Loucy (cell line): ENCODE measurements around the gene RAD51C.

Source experiments
- H2AFZ ChIP-seq: fragments of 200-600 bp; sonication (generic); 2 replicates; pipeline ENCODE4 v1.6.0; 2016; ENCODE audit warnings: antibody characterized with exemption, mild to moderate bottlenecking, low read length, moderate library complexity
- H3F3A ChIP-seq: fragments of 200-600 bp; 2 replicates; pipeline ENCODE4 v1.6.0; 2016; ENCODE audit warnings: antibody characterized with exemption, low read depth, mild to moderate bottlenecking
- H3K27me3 ChIP-seq: fragments of 200-600 bp; sonication (generic); 2 replicates; pipeline ENCODE4 v1.6.1; 2014; ENCODE audit warnings: low read length, mild to moderate bottlenecking; ENCODE audit not compliant: insufficient read depth, poor library complexity, severe bottlenecking
- H3K36me3 ChIP-seq: fragments of 200-600 bp; sonication (generic); 2 replicates; pipeline ENCODE4 v1.6.1; 2016; ENCODE audit warnings: low read length; ENCODE audit not compliant: insufficient read depth
- H3K4me1 ChIP-seq: fragments of 200-600 bp; sonication (generic); 2 replicates; pipeline ENCODE4 v1.5.1; 2014; ENCODE audit warnings: low read length, mild to moderate bottlenecking; ENCODE audit not compliant: insufficient read depth, poor library complexity, severe bottlenecking
- H3K4me2 ChIP-seq: fragments of 200-600 bp; sonication (generic); 2 replicates; pipeline ENCODE4 v1.6.0; 2014; ENCODE audit warnings: antibody characterized with exemption, low read length, low read depth, mild to moderate bottlenecking; ENCODE audit not compliant: poor library complexity, severe bottlenecking
- H3K4me3 ChIP-seq: fragments of 200-600 bp; sonication (generic); 2 replicates; pipeline ENCODE4 v1.5.1; 2014; ENCODE audit warnings: low read length, mild to moderate bottlenecking, mixed read lengths; ENCODE audit not compliant: poor library complexity, severe bottlenecking
- H3K79me2 ChIP-seq: fragments of 200-600 bp; sonication (generic); 2 replicates; pipeline ENCODE4 v1.6.1; 2014; ENCODE audit warnings: low read length; ENCODE audit not compliant: insufficient read depth
- H3K9ac ChIP-seq: fragments of 200-600 bp; sonication (generic); 2 replicates; pipeline ENCODE4 v1.6.0; 2014; ENCODE audit warnings: mild to moderate bottlenecking, low read depth, low read length, moderate library complexity; ENCODE audit not compliant: poor library complexity, severe bottlenecking
- H3K9me2 ChIP-seq: fragments of 200-600 bp; sonication (generic); replicated peaks from 2 replicates; pipeline ENCODE4 v1.6.1; 2016; ENCODE audit warnings: low read depth, low read length, mixed read lengths
- H3K9me3 ChIP-seq: fragments of 200-600 bp; sonication (generic); 2 replicates; pipeline ENCODE4 v1.6.1; 2014; ENCODE audit warnings: mild to moderate bottlenecking, antibody characterized with exemption, low read length, low read depth; ENCODE audit not compliant: insufficient read depth
- H4K20me1 ChIP-seq: fragments of 200-600 bp; sonication (generic); 2 replicates; pipeline ENCODE4 v1.6.0; 2014; ENCODE audit warnings: antibody characterized with exemption, low read length, mild to moderate bottlenecking; ENCODE audit not compliant: insufficient read depth, poor library complexity, severe bottlenecking
- EZH2phosphoT487 ChIP-seq: fragments of 200-600 bp; IDR thresholded peaks from 2 replicates; pipeline ENCODE4 v1.6.1; 2018; ENCODE audit warnings: antibody characterized with exemption, mild to moderate bottlenecking, moderate library complexity, borderline replicate concordance
- TF ChIP-seq, protein P1 (sequence below): fragments of 200-600 bp; sonication (generic); conservative IDR thresholded peaks from 2 replicates; pipeline ENCODE4 v1.5.1; 2014; ENCODE audit warnings: mild to moderate bottlenecking, antibody characterized with exemption, low read length

Gene RAD51C

GRCh38 chr17:58699771-58700170 is 7.4 kb downstream of the RAD51C start:
- Histone ChIP-seq H3K9me3 (no peaks in the 10 kb centered on the region), H3K27me3 (no peaks in the 10 kb centered on the region), H3K9ac (no peak overlapping the region), H3K36me3 (0 out of 2 replicates have a peak, but pooled peaks cover 5% of the 10 kb centered on the region), H2AFZ (no peak overlapping the region), H3F3A (no peaks in the 10 kb centered on the region), H3K79me2 (peaks cover 12% of the 10 kb centered on the region), H3K9me2 (no peaks in the 10 kb centered on the region), H3K4me3 (no peak overlapping the region), H3K4me1 (peaks cover 7% of the 10 kb centered on the region), H3K4me2 (no peak overlapping the region), H4K20me1 (no peaks in the 10 kb centered on the region)
- TF ChIP-seq, protein P1, sequence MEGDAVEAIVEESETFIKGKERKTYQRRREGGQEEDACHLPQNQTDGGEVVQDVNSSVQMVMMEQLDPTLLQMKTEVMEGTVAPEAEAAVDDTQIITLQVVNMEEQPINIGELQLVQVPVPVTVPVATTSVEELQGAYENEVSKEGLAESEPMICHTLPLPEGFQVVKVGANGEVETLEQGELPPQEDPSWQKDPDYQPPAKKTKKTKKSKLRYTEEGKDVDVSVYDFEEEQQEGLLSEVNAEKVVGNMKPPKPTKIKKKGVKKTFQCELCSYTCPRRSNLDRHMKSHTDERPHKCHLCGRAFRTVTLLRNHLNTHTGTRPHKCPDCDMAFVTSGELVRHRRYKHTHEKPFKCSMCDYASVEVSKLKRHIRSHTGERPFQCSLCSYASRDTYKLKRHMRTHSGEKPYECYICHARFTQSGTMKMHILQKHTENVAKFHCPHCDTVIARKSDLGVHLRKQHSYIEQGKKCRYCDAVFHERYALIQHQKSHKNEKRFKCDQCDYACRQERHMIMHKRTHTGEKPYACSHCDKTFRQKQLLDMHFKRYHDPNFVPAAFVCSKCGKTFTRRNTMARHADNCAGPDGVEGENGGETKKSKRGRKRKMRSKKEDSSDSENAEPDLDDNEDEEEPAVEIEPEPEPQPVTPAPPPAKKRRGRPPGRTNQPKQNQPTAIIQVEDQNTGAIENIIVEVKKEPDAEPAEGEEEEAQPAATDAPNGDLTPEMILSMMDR = no peak
- TF ChIP-seq EZH2phosphoT487 = no peak

DNA sequence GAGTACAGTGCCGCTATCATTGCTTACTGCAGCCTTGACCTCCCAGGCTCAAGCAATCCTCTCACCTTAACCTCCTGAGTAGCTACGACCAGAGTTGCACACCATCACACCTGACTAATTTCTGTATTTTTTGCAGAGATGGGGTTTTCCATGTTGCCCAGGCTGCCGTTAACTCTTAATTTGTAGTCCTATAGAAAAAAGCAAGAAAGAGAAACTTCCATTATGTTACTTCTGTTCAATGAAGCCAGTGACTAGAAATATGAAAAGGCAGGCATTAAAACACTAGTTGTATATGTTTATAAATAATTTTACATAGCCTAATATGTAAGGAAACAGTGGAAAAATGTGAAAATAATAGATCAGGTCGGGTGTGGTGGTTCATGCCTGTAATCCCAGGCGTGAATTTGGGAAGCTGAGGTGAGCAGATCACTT is 9.7 kb downstream of the RAD51C start:
- no peak overlapping the region for H2AFZ ChIP-seq
- H3F3A ChIP-seq = no peaks in the 10 kb centered on the region
- H3K9me2 ChIP-seq = no peaks in the 10 kb centered on the region
- no peak overlapping the region for H3K9ac ChIP-seq
- H3K36me3 ChIP-seq = 0 out of 2 replicates have a peak, but pooled peaks cover 5% of the 10 kb centered on the region
- no peaks in the 10 kb centered on the region for H3K27me3 ChIP-seq
- H3K9me3 ChIP-seq = no peaks in the 10 kb centered on the region
- no peaks in the 10 kb centered on the region for H3K79me2 ChIP-seq
- TF ChIP-seq EZH2phosphoT487 = no peak
- TF ChIP-seq, protein P1 = no peak
- H4K20me1 ChIP-seq = no peaks in the 10 kb centered on the region
- H3K4me2 ChIP-seq = no peak overlapping the region
- no peak overlapping the region for H3K4me3 ChIP-seq
- H3K4me1 ChIP-seq = peaks cover 3% of the 10 kb centered on the region

GRCh38 chr17:58702708-58703107 is 10.3 kb downstream of the RAD51C start:
- Histone ChIP-seq H3K4me3 (no peak overlapping the region), H3K4me2 (no peak overlapping the region), H3K9me2 (no peaks in the 10 kb centered on the region), H3K79me2 (no peaks in the 10 kb centered on the region), H3K27me3 (no peaks in the 10 kb centered on the region), H3K4me1 (peaks cover 3% of the 10 kb centered on the region), H3F3A (no peaks in the 10 kb centered on the region), H3K9me3 (no peaks in the 10 kb centered on the region), H2AFZ (no peak overlapping the region), H3K9ac (no peak overlapping the region), H3K36me3 (0 out of 2 replicates have a peak, but pooled peaks cover 5% of the 10 kb centered on the region), H4K20me1 (no peaks in the 10 kb centered on the region)
- TF ChIP-seq, protein P1 = no peak
- no peak for TF ChIP-seq EZH2phosphoT487
